ENCODE results near the gene RAB11FIP4.

The RAB11FIP4 gene

DNA sequence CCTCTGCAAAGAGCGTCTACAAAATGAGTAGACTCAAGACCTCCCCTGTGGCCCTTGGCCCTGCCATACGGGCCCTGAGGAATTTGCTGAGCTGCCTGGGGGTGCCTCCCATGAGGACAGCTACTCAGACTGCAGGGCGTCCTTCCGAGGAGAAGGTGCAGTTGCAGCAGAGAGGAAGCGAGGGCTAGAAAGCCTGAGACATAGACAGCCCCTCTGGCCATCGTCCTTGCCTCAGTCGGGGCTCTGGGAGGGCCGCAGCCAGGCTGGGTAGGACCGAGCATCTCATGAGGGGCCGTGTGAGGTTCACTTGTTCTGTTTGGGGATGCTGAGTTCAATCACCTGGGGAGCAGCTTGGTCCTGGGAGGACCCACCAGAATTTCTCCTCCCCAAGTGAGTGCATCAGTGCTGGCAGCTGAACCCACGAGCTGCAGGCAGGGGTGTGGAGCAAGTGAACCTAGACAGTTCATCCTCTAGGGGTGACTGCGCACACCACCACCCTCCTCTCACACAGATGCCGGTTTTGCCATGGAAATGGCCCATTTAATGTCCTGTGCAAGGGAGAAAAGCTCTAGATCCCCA is 20.3 kb downstream of the RAB11FIP4 start:
- no peak for DNase-seq (ENCODE audit: low read depth)

DNA sequence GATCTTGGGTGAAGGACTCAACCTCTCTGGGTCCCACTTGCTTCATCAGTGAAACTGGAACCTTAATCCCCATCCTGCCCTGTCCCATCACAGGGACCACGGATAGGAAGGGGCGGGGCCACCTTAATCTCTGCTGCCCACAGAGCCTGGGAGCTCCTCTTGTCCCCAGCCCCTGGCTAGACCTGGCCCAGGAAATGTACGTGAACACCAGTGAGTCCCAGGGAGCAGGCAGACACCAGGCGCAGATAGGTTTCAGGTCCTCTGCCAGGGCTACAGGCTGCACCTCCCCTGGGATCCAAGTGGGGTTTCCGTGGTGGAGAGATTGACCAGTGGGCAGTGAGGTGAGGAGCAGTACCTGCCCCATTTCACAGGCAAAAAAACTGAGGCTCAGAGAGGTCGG is 21.0 kb downstream of the RAB11FIP4 start:
- no peak for DNase-seq (ENCODE audit: low read depth)

DNA sequence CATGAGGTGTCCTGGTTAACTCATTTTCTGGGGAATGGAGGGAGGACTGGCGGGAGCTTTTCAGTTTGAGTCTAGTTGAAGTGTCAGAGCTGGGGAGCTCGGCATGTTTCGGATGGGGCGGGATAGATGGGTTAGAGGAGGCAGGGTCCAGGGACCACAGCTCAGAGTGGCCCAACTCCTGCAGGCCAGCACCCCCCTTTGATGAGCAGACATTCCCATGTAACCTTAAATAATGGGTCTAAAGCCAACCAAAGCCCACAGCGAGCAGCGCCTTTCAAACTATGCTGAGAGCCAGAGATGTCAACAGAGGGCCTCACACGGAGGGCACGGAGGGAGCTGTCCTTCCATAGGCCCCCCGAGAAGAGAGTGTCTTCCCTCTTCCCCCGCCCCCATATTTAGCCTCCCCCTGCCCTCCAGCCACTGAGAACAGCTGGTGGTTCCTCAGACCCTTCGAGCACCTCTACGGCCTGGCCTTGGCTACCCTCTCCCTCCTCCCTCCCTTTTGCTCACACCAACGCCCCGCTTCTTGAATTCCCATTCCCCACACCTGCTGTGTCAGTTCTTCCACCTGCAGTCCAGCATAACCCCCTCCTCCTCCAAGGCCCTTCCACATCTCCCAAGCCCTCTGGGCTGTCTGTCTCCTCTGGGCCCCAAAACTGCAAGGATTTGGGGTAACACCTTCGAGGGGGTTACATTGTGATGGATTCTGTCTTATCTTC is 21.8 kb downstream of the RAB11FIP4 start:
- DNase-seq (ENCODE audit: low read depth) = no peak

DNA sequence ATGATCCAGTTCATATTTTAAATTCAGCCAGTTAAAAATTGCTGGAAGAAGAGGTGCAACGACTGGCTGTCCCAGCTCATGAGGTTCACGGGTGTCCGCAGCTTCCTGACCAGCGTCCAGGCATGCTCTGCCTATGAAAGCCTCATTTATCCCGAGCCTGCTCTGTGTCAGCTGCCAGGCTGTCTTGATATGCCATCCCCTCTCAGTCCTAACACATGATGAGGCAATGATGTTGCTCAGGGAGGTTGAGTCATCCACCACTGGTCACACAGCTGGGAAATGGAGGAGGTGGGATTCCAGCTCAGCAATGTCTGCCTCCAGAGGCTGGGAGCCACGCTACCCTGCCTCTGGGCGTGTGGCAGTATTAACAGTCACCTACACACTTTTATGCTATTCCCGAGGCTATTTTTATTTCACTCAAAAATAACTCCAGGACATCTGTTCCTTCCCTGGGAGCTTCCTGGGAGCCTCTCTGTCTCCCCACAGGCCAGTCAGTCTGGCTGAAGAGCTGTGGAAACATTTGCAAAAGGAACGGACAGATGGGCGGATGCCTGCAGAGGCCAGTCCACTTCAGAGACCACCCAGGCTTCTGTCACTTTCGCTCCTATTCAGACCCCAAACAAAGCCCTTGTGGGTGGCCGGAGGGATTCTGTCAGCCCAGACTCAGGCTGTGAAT is 22.5 kb downstream of the RAB11FIP4 start:
- DNase-seq (ENCODE audit: low read depth) = peak; percentile 19

DNA sequence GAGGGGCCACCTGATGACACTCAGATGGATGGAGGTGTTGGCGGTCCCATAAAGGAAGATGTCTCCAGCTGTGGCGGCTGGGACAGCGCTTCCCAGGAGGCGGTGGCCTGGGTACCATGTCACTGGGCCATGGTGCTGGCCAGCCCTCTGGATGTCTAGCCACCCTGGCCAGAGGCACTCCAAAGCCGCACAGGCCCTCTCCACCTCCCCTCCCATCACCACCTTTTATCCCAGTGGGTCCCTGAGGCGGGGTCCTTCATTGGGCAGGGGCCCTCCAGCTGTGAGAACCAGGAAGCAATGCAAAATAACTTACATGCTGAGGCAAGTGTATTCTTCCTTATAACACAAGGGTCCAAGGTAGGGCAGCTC is 23.1 kb downstream of the RAB11FIP4 start:
- DNase-seq (ENCODE audit: low read depth) = no peak

DNA sequence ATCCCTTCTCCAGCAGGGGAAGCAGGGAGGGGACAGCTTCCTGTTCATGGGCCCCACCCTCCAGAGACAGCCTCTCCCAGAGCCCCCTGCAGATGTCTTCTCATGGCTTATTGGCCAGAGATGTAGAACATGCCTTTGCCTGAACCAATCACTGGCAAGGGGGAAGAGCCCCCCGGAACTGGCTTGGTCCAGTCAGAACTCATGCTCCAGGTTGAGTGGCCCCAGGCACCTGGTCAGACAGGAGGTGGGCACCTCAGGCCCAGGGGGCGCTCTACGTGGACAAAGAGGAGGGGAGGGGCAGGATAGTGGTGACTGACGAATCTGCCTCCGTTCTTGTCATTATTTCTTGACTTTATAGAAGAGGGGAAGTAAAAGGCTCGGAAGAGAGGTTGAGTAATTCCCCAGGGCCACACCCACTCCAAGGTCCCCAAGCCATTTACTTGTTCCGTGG is 23.6 kb downstream of the RAB11FIP4 start:
- DNase-seq (ENCODE audit: low read depth) = no peak

DNA sequence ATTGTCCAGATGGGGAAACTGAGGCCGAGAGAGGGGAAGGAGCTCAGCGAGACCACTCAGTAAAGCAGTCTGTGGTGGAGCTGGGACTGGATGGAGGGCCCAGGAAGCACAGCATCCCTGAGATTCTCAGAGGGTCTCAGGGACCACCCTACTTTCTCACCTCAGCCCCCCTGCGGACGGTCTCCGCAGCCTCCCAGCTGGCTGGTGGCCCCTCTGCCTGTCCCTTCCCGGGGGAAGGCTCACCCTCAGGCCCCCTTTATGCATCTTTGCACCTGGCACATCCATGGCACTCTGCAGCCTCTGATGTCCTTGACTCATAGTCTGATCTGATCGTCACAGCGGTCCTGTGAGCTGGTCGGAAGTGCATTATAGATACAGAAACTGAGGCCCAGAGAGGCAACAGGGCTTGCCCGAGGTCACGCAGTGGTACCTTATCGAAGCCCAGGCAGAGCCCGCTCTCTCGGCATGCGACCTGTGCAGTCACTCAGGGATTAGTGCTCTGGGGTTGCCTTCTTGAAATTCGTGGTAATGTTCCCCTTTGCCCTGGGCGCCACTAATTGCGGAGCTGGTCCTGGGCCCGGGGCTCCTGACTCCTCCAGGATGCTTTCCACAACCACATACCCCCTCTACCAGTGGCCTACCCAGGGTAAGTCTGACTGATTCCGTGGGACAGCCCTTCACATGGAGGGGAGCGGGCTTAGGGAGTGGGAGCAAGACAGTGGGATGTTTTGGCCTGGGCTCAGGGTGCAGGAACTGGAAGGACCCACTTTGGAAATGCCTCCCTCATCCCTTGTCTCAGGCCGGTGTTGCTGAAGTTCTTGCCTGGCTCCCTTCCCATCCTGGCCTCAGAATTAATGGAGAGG is 24.4 kb downstream of the RAB11FIP4 start:
- DNase-seq (ENCODE audit: low read depth) = no peak

DNA sequence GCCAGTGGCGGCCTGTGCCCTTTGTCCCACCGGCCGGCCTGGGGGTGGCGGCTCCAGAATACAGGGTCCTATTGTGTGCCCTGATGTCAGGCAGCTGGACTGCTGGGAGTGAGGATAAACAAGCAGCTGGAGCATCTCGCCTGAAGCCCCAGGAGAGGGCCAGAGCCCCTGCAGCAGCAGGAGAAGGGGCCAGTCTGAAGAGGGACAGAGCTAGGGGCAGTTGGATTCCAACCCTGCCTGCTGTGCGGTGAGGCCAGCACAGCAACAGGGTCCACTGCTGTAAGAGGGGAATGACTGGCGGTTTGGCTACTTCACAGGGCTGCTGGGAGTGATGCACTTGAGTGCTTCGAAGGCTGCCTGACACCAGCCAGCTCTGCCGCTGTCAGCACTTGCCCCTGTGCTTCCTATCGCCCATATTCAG is 25.0 kb downstream of the RAB11FIP4 start:
- DNase-seq (ENCODE audit: low read depth) = no peak

DNA sequence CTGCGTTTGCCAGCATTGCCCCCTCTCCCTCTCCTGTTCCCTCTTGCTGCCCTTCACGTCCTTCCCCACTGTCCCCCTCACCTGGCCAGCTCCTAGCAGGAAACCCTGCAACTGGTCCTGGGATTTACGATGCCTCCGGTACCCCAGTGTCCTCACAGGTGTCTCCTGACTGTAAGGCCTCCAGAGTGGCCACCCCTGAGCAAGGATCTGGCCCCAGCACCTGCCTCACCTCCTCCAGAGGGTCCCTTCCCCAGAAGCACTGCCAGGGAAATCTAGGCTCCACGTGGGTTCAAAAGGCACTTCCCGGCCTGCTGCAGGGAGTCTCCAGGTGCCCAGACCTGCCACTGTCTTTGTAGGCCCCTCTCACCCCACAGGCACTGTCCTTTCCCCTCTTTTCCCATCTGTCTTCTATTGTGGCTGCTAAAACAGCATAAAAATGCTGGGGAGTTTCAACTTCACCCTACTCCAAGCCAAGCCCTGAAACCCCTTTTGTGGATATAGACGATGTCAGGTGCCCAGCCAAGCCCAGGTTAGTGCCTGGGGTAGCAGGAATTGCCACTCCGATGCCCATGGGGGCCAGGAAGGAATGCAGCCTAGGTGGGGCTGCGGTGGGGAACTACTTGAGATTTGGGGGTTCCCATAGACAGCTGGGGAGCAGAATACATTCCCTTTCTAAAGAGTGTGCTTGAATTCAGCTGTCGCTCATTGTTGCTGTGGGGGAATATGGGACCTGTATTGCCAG is 25.7 kb downstream of the RAB11FIP4 start:
- DNase-seq (ENCODE audit: low read depth) = no peak

DNA sequence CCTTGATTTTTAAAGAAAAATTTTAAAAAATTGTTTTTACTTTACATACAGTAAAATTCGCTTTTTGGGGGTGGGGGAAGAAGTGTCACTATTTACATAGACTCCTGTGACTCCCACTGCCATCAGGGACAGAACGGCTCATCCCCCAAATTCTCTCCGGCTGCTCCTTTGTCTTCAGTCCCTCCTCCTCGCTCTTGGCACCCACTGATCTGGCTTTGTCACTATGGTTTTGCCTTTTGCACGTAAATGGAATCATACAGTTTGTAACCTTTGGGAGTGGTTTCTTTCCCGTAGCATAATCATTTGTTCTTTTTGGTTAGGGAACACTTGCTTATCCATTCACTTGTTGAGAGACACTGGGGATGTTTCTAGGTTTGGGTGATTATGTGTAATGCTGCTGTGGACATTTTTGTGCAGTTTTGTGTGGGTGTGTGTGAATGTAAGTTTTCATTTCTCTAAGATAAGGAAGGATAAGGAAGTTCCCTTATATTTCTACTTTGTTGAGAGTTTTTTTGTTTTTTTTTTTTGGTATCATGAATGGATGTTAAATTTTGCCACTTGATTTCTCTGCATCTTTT is 27.4 kb downstream of the RAB11FIP4 start:
- DNase-seq (ENCODE audit: low read depth) = no peak

DNA sequence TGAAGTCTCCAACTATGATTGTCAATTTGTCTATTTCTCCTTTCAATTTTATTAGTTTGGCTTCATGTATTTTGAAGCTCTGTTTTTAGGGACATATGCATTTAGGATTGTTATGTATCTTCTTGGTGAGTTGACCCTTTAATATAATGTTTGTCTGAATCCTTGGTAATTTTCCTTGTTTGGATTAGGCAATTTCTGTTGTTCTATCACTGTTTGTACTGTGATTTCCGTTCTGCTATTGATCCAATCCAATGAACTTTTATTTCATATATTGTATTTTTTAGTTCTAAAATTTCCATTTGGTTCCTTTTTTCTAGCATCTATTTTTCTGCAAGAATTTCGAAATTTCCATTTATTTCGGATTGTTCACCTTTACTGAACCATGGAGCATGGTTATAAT is 31.0 kb downstream of the RAB11FIP4 start:
- DNase-seq (ENCODE audit: low read depth) = no peak

DNA sequence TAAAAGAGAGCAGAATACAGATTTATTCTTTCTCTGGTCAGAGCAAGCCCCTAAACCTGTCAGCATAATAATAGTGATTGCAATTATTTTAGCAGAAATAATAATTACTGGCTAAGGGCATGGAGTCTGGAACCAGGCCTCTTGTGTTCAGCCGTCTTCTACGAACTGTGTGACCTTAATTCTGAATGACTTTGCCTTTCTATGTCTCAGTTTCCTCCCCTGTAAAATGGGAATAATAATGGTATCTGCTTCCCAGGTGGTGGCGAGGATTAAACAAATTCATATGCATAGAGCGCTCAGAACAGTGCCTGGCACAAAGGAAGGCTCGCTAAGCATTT is 33.4 kb downstream of the RAB11FIP4 start:
- no peak for DNase-seq (ENCODE audit: low read depth)

DNA sequence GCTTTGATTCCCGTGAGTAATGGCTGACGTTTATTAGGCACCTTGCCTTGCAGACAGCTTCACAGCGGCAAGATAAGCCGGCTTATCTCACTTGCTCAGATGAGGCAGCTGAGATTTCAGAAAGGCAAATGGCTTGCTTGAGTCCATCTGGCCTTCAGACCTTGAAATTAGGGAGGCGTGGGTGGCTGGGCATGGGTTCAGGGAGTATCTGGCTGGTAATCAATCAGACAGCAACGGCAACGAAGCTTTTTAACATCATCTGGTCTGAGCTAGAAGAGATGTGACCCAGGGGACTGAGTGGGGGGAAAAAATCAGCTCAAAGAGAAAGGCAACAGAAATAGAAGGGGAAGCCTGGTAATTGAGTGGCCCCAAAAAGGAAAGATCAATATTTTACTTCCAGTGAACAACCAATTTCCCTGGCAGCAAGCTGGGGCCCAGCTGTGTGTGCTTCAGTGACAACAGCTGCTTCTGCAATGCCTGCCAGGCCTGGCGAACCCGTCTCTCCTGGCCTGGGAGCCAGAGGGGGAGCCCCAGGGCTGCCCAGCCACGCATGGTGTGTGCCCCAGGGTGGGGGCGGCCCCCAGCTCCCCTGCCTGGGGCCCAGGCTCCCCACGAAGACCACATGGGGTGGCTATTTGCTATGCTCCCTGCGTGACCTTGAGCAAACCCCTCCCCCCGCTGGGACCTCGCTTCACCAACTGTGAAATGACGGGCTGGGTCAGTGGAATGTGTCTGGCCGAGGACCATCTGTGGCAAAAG is 34.0 kb downstream of the RAB11FIP4 start:
- no peak for DNase-seq (ENCODE audit: low read depth)

DNA sequence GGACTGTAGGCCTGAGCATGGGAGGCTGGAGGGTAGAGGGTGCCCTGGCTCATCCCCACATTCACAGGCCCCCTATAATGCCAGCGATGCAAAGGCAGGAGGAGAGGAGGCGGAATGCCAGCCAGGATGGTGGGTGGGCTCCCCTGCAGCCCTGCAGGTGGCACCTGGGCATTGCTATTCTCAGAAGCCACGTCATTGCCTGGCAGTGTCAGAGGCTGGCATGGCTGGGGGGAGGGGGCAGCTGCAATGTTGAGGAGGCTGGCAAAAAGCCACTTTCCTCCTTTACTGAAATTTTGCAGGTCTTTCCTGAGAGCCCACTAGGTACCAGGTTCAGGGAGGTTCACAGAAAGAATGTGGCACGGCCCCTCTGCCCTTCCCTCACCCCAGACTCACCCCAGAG is 36.2 kb downstream of the RAB11FIP4 start:
- DNase-seq (ENCODE audit: low read depth) = no peak

DNA sequence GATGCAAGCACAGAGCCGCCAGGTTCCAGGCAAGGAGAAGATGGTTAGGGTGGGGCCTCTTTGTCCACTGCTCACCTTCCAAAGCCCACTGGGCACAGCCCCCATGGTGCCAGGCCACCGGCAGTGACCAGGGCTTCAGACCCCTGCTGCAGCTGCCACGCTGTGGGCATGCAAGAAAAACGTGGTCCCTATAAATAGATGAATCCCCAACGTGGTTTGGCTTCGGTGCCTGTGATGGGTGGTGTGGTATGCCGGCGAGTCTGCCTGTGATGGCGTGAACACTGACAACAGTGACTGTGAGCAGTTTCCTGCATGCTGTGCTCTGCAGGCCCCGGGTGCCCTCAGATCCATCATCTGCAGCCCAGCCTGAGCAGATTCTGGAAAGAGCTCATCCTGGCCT is 36.6 kb downstream of the RAB11FIP4 start:
- DNase-seq (ENCODE audit: low read depth) = no peak

DNA sequence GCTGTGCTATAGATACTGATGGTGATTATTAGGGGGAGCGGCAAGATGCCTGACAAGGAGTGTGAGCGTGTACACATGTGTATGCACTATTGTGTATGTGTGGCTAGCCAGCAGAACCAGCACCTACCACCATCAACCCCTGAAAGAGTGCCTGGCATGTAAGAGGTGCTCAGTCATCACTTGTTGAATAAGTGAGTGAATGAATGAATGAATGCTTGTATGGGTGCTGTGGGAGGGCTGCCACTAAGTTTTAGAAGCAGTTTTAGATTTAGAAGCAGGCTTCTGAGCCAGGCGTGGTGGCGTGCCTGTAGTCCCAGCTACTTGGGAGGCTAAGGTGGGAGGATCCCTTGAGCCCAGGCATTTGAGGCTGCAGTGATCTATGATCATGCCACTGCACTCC is 37.0 kb downstream of the RAB11FIP4 start:
- no peak for DNase-seq (ENCODE audit: low read depth)

DNA sequence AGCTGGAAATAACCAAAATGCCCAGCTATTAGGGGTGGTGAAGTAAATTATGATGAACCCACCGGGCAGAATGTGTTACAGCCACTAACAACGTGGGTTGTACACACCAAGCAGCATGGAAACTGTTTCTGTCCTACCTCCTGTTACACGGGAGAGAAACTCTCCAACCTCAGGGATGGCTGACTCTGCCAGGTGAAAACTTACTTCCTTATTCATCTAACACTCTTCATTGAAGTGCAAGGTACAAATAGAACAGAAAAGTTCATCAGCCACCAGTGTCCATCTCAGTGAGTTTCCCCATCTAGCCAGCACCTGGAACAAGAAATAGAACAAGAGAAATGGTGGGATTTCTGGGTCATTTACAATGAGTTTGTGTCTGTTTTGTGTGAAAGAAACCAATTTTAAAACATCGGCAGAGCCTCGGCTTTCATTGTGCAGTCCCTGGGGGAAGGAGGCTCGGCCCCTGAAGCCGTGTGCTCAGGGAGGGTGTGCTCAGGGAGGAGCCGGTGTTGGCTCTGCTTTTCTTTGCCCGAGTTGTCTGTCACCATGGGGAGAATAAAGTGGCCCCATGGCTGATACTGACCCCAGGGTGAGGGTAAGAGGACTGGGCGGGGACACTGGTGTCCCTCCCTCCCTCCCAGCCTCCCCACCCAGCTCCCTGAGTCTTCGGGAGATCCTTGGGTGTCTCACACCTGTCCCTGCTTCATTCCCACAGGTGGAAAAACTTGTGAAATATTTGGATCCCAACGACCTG is 39.8 kb downstream of the RAB11FIP4 start:
- DNase-seq (ENCODE audit: low read depth) = no peak

DNA sequence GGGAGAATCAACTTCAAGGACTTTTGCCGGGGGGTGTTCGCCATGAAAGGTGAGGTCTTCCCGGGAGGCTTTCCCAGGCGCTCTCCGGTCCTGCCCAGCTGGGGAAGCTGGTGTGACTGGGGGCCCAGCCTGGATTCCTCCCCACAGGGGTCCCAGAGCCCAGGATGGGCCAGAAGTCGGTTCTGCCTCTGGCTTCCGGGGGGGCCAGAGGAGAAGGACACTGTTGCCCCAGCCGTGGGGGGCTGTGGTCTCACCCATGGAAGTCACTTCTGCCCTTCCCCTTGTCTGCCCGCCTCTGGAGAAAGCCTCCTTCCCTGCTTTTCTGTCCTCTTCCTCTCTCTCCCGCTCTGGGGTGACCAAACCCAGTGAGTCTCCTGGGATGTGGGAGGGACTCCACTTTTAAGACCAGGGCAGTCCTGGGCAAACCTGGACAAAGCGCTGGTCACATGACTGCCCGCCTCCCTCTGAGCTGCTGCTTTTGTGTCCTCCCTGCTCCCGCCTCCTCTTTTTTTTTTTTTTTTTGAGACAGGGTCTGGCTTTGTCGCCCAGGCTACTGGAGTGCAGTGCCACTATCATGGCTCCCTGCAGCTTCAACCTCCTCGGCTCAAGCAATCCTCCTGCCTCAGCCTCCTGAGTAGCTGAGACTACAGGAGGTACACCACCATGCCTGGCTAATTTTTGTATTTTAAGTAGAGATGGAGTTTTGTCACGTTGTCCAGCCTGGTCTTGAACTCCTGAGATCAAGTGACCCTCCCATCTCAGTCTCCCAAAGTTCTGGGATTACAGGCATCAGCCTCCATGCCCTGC is 40.6 kb downstream of the RAB11FIP4 start:
- no peak for DNase-seq (ENCODE audit: low read depth)

DNA sequence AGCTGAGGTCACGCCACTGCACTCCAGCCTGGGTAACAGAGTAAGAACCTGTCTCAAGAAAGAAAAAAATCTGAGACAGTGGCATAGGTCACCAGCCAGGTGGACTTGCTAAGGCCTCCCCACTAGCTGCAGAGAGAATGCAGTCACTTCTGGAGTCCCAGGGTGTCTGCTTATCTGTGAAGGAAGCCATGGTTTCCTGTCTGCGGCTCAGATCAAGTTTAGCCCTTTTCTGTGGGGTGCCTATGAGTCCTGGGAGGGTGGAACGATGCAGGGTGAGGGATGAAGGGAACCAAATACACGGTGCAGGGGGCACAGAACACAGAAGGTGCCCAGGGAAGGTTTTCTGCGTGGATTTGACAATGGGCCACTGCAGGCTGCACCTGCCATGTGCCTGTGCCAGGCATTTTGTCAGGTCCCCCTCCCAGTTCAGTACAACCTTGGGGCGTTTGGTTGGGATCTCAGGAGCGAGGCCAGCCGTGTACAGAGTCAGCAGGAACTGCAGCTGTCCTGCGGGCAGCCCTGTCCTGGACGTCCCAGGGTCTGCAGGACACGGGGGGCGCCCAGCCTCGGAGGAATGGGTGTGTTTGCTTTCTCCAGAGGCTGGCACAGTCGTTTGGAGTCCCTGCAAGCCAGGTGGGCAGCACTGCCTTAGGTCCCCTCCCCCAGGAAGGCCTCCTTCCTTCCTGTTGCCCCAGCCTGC is 41.8 kb downstream of the RAB11FIP4 start:
- DNase-seq (ENCODE audit: low read depth) = no peak
